ENCODE results near the gene SYTL2. TPM values are rescaled to one million over a fixed set of nuclear protein-coding genes. Genes with fewer than 3 reads are reported as not detected.
"Not testable (repeated sequence)": the region's sequence is repeated elsewhere in the genome, so short reads cannot be mapped to it uniquely, and the experiment has no call there.

SYTL2 gene
- total RNA-seq, 2 donors from 2014 or later: 168 to 170 TPM

GRCh38 chr11:85791409-85791990, 19.4 kb downstream of the SYTL2 start:
- intact Hi-C loops (cut with DNase I): no loop called here
- peak overlapping the region; percentile 78 for H3K27ac ChIP-seq
- no peak for DNase-seq
- no peaks in the 10 kb centered on the region for H3K9me3 ChIP-seq
- no peak for TF ChIP-seq CTCF (IDR thresholded peaks at IDR 0.05)
- peaks cover 4% of the 10 kb centered on the region for H3K4me1 ChIP-seq
- no peak overlapping the region for H3K4me3 ChIP-seq
- no peaks in the 10 kb centered on the region for H3K36me3 ChIP-seq
- no peaks in the 10 kb centered on the region for H3K27me3 ChIP-seq
- H3K9ac ChIP-seq (ENCODE audit: low read depth in 2 of 2, low read length in 2 of 2): no peak overlapping the region

DNA sequence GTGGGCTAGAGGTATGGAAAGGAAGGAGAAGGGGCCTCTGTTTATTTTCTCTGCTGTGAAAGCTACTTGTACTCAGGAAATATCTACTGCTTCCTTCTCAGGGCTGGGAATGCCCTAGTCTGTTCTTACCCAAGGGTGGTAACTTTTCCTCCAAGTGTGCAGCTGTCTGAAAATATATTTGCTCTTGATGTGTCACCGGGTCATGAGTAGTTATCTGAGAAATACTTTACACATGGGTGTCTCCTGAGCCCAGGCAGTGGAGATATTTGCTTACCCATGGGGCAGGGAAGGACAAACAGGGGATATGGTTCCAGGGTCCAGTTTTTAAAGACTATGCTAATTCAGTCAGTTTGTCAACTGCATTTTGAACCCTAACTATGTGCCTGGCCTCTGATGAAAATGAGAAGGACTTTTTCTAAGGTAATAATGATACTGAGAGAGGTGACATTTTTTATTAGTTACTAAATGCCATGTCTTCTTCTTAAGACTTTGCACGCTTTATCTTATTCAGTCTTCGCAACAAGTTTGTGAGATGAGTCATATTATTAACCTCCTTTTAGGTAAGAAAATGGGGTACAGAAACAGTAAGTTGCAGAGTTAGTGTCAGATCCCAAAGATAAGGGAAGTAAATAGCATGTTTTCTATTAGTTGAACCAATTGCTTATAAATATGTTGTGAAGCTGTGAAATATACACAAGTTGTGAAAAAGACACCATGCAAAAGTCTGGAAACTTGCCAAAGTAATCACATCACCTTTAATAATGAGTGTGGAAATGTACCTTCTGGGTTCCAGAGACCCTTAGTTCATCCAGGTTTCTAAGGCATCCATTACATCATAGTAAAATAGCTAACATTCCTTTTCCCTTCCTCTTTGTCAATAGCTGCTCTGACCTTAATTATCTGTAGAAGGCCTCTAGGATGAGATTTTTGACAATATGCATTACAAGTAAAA, 22.9 kb downstream of the SYTL2 start:
- no peaks in the 10 kb centered on the region for H3K27me3 ChIP-seq
- intact Hi-C loops (cut with DNase I): no loop called here
- TF ChIP-seq CTCF (IDR thresholded peaks at IDR 0.05): no peak
- H3K9me3 ChIP-seq: no peaks in the 10 kb centered on the region
- H3K4me3 ChIP-seq: no peak overlapping the region
- peak overlapping the region; percentile 80 for H3K27ac ChIP-seq
- H3K9ac ChIP-seq (ENCODE audit: low read depth in 2 of 2, low read length in 2 of 2): peak overlapping the region in 1 of 2 donors; percentile 5
- H3K36me3 ChIP-seq: no peaks in the 10 kb centered on the region
- peak; percentile 76 for DNase-seq
- H3K4me1 ChIP-seq: no peaks in the 10 kb centered on the region

DNA sequence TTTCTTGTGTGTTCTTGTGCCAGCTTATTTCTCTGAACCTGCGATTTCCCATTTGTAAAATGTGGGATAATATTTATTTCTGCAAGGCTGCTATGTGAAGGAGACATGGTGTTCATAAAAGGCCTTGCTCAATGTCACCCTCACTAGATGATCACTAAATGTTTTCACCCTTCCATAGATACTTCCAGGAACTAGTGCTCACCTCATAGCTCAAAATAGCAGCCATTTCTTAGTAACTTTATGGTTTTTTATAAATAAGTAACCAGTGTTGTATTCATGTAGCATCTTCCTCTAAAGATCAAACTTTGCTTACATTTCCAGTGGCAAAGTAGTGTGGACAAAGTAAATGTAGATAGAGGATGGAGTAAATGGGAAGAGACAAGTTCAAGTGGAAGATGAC, 23.8 kb downstream of the SYTL2 start:
- Histone ChIP-seq H3K4me1 (no peaks in the 10 kb centered on the region), H3K27ac (peak overlapping the region; percentile 80), H3K9ac (ENCODE audit: low read depth in 2 of 2, low read length in 2 of 2) (peak overlapping the region in 1 of 2 donors; percentile 36), H3K36me3 (no peaks in the 10 kb centered on the region), H3K27me3 (no peaks in the 10 kb centered on the region), H3K4me3 (no peak overlapping the region), H3K9me3 (no peaks in the 10 kb centered on the region)
- TF ChIP-seq CTCF (IDR thresholded peaks at IDR 0.05): no peak
- intact Hi-C loops (cut with DNase I): no loop called here
- no peak for DNase-seq

GRCh38 chr11:85784480-85785265, 26.3 kb downstream of the SYTL2 start:
- Histone ChIP-seq H3K4me1 (peaks cover 5% of the 10 kb centered on the region), H3K36me3 (no peaks in the 10 kb centered on the region), H3K27ac (no peak overlapping the region), H3K9me3 (no peaks in the 10 kb centered on the region), H3K27me3 (no peaks in the 10 kb centered on the region), H3K4me3 (no peak overlapping the region), H3K9ac (ENCODE audit: low read depth in 2 of 2, low read length in 2 of 2) (no peak overlapping the region)
- intact Hi-C loops (cut with DNase I): no loop called here
- no peak for DNase-seq
- TF ChIP-seq CTCF (IDR thresholded peaks at IDR 0.05): no peak

- H3K4me3 ChIP-seq: no peak overlapping the region
- no peaks in the 10 kb centered on the region for H3K36me3 ChIP-seq
- H3K4me1 ChIP-seq: peaks cover 5% of the 10 kb centered on the region
- no peak overlapping the region for H3K27ac ChIP-seq
- no peaks in the 10 kb centered on the region for H3K27me3 ChIP-seq
- no peak for TF ChIP-seq CTCF (IDR thresholded peaks at IDR 0.05)
- DNase-seq: no peak
- H3K9ac ChIP-seq (ENCODE audit: low read depth in 2 of 2, low read length in 2 of 2): no peak overlapping the region
- intact Hi-C loops (cut with DNase I): no loop called here
- H3K9me3 ChIP-seq: no peaks in the 10 kb centered on the region
Measured at GRCh38 chr11:85783758-85784157, 27.2 kb downstream of the SYTL2 start.

DNA sequence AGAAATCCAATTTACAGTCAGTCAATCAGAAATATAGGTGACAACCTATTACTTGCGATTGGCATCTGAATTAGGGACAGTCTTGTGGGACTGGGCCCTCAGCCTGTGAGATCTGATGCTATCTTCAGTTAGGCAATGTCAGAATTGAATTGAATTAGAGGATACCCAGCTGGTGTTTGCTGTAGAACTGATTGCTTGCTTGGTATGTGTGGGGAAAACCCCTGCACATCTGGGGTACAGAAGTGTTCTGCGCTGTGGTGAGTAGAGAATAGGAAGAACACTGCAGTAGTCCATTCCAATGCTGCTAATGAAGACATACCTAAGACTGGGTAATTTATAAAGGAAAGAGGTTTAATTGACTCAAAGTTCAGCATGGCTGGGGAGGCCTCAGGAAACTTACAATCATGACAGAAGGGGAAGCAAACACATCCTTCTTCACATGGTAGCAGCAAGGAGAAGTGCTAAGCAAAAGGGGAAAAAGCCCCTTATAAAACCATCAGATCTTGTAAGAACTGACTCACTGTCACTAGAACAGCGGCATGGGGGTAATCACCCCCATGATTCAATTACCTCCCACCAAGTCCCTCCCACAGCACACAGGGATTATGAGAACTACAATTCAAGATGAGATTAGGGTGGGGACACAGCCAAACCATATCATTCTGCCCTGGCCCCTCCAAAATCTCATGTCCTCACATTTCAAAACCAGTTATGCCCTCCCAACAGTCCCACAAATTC, 30.0 kb downstream of the SYTL2 start:
- H3K4me1 ChIP-seq; H3K27me3 ChIP-seq; H3K4me3 ChIP-seq; H3K9me3 ChIP-seq; H3K9ac ChIP-seq (ENCODE audit: low read depth in 2 of 2, low read length in 2 of 2); H3K36me3 ChIP-seq; DNase-seq; intact Hi-C loops (cut with DNase I): not testable (repeated sequence)
- peak overlapping the region; percentile 62 for H3K27ac ChIP-seq

Data from colonic mucosa (tissue), 4 donors.